Dedifferentiated amniotic fluid mesenchymal stem cell (primary cell): ENCODE measurements around the gene BRD4.
"Not testable (repeated sequence)": the region's sequence is repeated elsewhere in the genome, so short reads cannot be mapped to it uniquely, and the experiment has no call there.

Experiments
- DNase-seq: peaks from one replicate; pipeline ENCODE4 v3.0.0-alpha.2; 2016; ENCODE audit errors: extremely low spot score

BRD4 gene

GRCh38 chr19:15332311-15332996 lies at the start of gene BRD4:
BRD4 (minus strand) TSS chr19:15332539; CDS start chr19:15273099, 59,440 bp downstream.
- DNase-seq = peak; percentile 32

DNA sequence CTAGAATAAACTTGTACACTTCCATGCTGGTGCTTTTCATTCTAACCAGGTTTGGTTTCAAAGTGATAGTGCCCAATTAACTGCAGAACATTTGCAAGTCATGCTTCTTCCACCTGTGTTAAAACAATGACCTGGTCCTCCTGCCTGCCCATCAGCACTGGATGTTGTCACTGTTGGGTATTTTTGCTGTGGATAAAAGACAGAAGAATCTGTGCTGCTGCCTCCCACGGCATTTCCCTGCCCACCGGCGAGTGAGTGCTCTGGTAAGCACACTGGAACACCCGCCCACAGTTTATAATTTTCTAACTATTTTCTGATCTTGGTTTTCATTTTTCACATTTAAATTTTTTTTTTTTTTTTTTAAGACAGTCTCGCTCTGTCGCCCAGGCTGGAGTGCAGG lies 49.5 kb upstream of the BRD4 start:
- no peak for DNase-seq

DNA sequence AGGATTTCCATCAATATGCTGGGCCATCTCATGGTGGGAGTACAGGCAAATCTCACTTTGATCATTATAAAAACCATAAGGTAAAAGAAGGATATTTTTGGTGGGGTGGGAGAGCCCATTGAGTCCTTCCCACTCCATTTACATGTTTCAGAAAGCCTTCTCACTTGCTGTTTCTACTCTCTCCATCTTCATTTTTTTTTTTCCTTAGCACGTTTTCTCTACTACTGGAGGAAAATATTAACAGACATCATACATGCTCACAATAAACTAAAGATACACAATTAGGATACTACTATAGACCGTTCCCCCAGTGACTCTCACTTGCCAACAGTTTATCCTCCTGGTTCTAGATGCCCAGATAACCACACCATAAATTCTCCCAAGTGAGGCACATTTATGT lies 49.1 kb upstream of the BRD4 start:
- no peak for DNase-seq

DNA sequence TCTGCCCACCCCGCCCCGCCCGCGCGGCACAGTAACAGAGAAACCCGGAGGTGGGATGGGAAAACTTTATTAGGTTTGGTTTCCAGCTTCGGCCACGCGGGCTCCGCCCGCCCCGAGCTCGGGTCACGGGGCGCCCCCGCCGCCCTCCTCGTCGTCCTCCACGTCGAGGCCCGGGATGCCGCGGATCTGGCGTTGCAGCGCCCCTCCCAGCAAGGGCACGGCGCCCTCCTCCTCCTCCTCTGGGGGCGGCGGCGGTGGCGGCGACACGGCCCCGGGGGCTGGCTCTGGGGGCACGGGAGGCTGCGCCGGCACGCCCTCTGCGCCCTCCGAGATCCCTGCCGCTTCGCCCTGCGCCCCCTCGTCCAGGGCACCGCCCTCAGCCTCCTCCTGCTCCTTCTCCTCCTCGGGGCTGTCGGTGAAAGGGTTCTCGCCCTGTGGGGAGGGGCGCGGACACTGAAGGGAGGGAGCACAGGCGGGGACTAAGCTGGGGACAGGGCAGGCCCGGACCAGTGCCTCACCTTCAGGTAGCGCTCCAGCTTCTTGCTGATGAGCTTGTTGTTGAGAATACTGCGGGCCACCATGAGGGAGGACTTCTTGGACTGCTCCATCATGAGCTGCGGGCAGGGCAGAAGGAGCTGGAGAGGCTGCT lies 47.8 kb upstream of the BRD4 start:
- DNase-seq = no peak

DNA sequence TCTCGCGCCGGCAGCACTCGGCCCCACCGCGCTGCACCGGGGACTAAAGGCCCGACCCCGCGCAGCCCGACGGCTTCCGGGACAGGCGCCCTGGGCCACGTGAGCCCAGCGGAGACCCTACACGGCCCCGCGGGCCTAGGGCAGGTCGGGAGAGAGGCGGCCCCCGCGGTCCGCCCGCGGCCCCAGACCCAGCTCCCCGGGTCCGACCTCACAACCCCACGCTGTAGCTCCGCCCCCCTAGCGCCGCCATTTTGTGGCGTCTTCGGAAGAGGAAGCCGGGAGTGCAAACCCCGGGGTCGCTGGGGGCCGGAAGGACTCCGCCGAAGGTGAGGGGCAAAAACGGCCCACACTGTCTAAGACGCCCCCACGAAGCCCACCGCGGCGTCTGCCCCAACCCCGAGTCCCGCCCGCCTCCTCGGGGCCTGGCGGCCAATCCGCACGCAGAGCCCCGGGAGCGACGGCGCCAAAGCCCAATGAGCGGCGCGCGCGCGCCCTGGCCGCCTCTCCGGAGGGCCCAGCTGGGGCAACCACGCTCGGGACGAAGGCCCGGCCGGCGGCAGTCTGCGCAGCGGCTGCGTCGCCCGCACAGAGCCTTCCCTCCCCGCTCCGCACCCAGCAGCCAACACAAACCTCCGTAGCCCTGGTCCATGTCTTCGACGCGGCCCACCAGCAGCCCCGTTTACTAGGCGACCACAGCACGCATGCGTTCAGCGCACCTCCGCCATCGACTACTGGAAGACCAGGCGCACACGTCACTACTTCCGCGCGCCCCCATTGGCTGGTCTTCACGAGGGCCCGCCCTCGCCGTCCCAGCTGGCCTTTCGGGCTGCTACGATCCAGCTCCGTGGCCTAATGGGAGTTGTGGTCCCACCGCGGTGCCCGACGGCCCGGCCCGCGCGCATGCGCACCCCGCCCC lies 47.0 kb upstream of the BRD4 start, which contains the start of gene AKAP8:
Gene AKAP8, minus strand, starts transcription at position 705 of the 916 bp plus-strand sequence. Its CDS starts 56 bp downstream, at position 649.
- peak; percentile 96 for DNase-seq

GRCh38 chr19:15378534-15379082 lies 46.3 kb upstream of the BRD4 start:
- DNase-seq = peak; percentile 44

DNA sequence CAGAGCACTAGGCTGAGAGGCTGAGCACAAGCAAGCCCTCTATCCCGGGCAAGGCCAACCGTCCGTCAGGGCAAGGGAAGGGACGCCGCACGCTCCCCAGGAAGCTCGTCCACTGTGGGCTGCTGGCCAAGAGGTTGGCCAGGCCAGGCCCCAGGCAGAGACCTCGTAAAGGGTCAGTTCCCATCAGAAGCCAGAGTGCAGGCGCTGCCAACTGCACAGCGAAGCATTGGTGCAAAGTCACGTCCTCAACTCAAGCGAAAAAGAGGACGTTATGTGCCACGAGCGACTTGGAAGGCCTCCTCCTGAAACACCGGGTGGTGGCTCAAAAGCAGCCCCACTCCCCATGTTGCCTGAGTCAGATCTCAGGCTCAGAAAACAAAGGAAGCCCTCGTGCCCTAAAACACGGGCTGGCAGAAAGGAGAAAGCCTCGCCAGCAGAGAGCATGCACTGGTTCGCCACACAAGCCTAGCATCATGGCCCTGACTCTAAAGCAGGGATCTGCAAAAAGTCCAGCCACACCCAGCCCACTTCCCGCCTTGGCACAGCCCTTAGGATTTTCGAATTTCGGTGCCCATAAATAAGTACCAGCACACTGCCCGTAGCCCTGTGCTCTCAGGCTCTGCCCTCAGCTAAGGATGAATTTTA lies 42.6 kb upstream of the BRD4 start:
- no peak for DNase-seq

DNA sequence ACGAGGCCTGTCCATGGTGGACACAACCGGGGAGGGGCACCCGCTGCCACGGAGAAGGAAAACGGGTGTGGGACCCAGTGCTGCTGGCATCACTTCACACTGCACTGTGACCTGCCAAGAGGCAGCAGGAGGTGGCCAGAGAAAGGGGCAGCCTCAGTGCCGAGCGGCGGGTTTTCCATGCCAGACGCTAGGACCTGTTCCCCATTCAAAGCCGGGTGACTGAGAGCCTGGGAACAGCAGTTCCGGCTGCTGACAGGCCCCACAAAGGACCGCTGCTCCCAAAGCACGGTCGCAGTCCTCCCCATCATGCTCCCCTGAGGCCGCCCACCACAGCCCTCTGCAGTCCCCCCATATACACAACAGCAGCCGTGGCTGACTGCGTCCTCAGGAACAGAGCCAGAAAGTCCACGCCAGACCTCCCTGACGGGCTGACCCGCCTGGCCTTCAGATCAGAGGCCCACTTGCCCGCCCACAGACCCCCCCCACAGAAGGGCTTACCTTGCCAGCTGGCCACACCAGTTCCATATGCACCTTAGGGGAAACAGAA lies 41.8 kb upstream of the BRD4 start:
- no peak for DNase-seq

GRCh38 chr19:15373644-15374043 lies 41.3 kb upstream of the BRD4 start:
- no peak for DNase-seq

- no peak for DNase-seq
Observed at GRCh38 chr19:15372891-15373301, 40.6 kb upstream of the BRD4 start.

DNA sequence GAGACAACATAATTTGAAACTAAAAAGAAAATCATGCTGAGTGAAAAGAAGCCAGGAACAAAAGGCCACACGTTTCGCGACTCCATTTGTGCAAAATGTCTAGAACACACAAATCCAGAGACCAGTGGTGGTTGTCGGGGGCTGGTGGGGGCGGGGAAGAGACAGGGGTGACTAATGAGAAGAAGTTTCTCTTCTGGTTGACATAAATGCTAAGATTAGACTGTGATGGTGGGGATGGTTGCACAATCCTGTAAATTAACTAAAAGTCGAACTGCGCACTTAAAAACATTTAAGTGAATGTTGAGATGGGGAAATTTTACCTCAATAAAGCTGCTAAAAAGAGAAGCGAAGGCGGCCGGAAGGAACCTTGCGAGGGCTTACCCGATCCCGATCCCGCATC lies 40.1 kb upstream of the BRD4 start:
- no peak for DNase-seq

- DNase-seq = no peak
Observed at GRCh38 chr19:15371786-15372380, 39.5 kb upstream of the BRD4 start.

DNA sequence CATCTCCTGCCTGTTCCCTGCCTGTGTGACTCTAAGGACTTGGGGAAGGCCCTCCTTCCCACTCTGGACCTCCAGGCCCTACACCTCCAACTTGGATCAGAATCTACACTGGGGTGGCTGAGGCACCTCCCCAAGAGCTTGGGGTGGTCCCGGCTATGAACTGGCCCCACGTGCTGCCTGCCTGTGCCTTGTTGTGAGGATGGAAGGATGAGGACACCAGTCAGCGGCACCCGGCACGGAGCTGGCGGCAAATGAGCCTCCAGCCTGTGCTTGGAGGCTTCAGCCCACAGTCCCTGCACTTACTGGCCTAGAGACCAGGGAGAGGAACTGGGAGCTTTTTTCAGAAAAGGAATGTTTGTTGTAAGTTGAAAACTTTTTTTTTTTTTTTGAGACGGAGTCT lies 38.8 kb upstream of the BRD4 start:
- no peak for DNase-seq

GRCh38 chr19:15369594-15369891 lies 37.2 kb upstream of the BRD4 start:
- DNase-seq = no peak

DNA sequence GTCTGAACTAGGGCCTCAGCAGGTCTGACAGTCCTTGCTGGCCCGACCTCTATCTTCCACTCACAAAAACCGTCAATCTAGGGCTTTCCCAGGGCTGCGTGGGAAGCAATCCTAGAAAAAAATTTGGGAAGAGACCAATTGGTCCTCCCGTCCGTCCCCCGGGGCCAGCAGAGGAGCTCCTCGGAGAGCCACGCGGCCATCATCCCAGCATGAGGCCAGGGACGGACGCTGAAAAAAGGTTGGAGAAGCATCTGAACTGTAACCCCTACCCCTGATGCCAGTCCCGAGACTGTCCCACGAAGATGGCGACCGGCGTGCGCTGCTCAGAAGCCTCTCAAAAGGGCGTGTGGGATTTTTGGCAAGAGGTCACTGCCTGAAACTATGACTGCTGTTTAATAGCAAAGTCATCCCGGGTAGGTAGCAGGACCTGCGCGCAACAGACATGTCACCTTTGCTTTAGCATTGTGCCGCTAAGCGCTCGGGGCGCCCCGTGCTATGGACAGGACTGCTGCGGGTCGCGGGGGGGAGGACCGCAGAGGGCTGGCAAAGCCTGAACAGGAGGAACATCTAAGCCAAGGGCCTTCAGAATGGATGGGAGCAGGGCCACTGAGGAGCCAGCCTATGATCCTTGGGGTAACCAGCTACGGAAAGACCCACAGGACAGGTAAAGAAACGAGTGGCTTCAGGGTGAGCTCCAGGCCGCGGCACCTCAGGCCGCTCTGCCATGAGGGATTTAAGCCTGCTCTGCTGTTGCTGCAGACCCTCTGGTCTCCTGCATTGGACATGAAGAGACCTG lies 36.7 kb upstream of the BRD4 start:
- no peak for DNase-seq

DNA sequence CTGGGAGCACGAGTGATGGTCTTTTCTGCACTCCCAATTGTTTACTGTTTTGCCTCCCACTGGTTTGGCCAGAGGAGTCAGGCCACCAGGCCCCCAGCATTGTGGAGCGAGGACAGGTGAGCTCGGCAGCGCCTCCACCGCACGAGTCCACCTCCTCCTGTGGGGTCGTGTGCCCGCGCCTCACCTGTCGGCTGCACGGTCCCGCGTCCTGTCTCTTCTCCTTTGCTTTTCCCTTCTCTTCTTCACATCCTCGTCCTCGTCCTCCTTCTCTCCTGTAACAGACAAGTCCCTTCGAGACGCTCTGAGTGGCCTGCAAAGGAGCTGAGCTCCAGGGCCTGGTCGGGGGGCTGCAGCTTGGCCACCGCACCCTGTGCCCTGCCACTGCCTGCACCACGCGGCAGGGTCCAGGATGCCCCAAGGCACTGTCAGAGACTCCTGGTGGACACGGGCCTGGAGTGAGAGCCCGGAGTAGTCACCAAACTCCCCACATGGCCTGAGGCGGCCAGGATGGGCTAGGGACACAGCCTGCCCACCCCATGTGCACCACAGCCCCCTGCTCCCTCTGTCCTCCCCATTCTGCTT lies 35.8 kb upstream of the BRD4 start:
- no peak for DNase-seq

DNA sequence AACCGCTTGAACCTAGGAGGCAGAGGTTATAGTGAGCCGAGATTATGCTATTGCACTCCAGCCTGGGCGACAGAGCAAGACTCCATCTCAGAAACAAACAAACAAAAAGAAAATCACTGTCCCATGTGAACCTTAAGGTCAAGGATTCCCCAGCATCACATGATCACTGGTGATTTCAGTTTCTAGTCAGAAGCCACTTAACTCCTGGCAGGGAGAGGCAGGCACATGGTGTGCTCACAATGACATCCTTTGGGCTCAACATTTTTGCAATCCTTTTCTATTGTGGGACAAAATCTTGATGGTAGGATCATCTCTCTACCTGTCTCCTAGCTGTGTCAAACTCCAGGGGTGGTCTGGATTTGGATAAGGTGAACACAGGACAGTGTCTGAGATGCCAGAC lies 35.1 kb upstream of the BRD4 start:
- no peak for DNase-seq

GRCh38 chr19:15365264-15365663 lies 32.9 kb upstream of the BRD4 start:
- DNase-seq = no peak

- DNase-seq = not testable (repeated sequence)
Observed at GRCh38 chr19:15363791-15364190, 31.5 kb upstream of the BRD4 start.

DNA sequence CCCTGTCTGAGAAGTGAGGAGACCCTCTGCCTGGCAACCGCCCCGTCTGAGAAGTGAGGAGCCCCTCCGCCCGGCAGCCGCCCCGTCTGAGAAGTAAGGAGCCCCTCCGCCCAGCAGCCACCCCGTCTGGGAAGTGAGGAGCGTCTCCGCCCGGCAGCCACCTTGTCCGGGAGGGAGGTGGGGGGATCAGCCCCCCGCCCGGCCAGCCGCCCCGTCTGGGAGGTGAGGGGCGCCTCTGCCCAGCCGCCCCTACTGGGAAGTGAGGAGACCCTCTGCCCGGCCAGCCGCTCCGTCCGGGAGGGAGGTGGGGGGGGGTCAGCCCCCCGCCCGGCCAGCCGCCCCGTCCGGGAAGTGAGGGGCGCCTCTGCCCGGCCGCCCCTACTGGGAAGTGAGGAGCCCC lies 30.7 kb upstream of the BRD4 start:
- not testable (repeated sequence) for DNase-seq
